Peyer's patch (tissue), 4 donors: Measurements from ENCODE around the gene HS2ST1. TPM values are rescaled to one million over a fixed set of nuclear protein-coding genes. Genes with fewer than 3 reads are reported as not detected.
"Not testable (repeated sequence)": the region's sequence is repeated elsewhere in the genome, so short reads cannot be mapped to it uniquely, and the experiment has no call there.

ENCODE experiments used
- DNase-seq, 3 donors: peaks; one replicate each; pipeline ENCODE4 v3.0.0-alpha.2; 2017 to 2019
- H3K27ac ChIP-seq, 4 donors: fragments of 200-600 bp; sonication (generic); one replicate each; pipeline ENCODE4 v1.5.1; 2016 to 2019
- H3K27me3 ChIP-seq, 2 donors: fragments of 200-600 bp; sonication (generic); one replicate each; pipeline ENCODE4 v1.5.1; 2019
- H3K36me3 ChIP-seq, 3 donors: fragments of 200-600 bp; sonication (generic); one replicate each; pipeline ENCODE4 v1.5.1; 2016 to 2019
- H3K4me1 ChIP-seq, 4 donors: fragments of 200-600 bp; sonication (generic); one replicate each; pipeline ENCODE4 v1.5.1; 2016 to 2019
- H3K4me3 ChIP-seq, 4 donors: fragments of 200-600 bp; sonication (generic); 1 replicate in 3 of 4; 2 replicates in 1 of 4; pipeline ENCODE4 v1.5.1; 2016 to 2019; ENCODE audit warnings: mild to moderate bottlenecking in 1 of 4
- H3K9me3 ChIP-seq, 4 donors: fragments of 200-600 bp; sonication (generic); one replicate each; pipeline ENCODE4 v1.5.1; 2016 to 2019; ENCODE audit warnings: mild to moderate bottlenecking in 1 of 4
- POLR2A ChIP-seq, 2 donors: fragments of 450-650 bp; IDR thresholded peaks; one replicate each; pipeline ENCODE4 v1.5.1; 2017; ENCODE audit warnings: antibody characterized with exemption in 2 of 2, mild to moderate bottlenecking in 2 of 2, moderate library complexity in 2 of 2
- total RNA-seq, 4 donors: library from RNA; depleted of rRNA; stranded (reverse); fragments of >200 nt; gene quantifications; one replicate each; pipeline ENCODE4 v1.1.0, GENCODE V29; 2016
- TF ChIP-seq, protein P1 (sequence below), 6 experiments: fragments of 450-650 bp in 4 of 6; fragments of 200-600 bp in 2 of 6; sonication (generic) in 1 of 6; IDR thresholded peaks; one replicate each; pipeline ENCODE4 v1.5.1; 2017 to 2019; ENCODE audit warnings: antibody characterized with exemption in 6 of 6, mild to moderate bottlenecking in 3 of 6, moderate library complexity in 1 of 6

Gene HS2ST1
- total RNA-seq, 4 donors from 2014 or later: 9.1 to 14.9 (median 10.3) TPM

DNA sequence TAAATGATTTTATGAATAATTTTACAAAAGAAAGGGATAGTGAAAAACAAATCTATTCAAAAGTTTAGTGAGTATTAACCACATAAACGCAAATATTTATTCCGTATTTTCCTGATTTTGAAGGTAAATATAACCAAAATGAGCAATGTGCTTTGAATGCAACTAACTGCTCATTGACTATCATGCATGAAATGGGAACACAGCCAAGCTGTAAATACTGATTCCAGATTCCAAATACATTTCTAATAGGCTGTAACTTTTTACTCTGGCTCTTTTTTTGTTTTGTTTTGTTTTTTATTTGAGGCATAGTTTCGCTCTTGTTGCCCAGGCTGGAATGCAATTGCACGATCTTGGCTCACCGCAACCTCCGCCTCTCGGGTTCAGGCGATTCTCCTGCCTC is 42.3 kb upstream of the HS2ST1 start:
- no peak for DNase-seq
- no peak overlapping the region for H3K4me3 ChIP-seq
- H3K27me3 ChIP-seq: no peaks in the 10 kb centered on the region
- no peaks in the 10 kb centered on the region for H3K4me1 ChIP-seq
- no peaks in the 10 kb centered on the region for H3K9me3 ChIP-seq
- peaks cover 0 to 16% (median 0%) of the 10 kb centered on the region in 3 donors for H3K36me3 ChIP-seq
- TF ChIP-seq, protein P1, sequence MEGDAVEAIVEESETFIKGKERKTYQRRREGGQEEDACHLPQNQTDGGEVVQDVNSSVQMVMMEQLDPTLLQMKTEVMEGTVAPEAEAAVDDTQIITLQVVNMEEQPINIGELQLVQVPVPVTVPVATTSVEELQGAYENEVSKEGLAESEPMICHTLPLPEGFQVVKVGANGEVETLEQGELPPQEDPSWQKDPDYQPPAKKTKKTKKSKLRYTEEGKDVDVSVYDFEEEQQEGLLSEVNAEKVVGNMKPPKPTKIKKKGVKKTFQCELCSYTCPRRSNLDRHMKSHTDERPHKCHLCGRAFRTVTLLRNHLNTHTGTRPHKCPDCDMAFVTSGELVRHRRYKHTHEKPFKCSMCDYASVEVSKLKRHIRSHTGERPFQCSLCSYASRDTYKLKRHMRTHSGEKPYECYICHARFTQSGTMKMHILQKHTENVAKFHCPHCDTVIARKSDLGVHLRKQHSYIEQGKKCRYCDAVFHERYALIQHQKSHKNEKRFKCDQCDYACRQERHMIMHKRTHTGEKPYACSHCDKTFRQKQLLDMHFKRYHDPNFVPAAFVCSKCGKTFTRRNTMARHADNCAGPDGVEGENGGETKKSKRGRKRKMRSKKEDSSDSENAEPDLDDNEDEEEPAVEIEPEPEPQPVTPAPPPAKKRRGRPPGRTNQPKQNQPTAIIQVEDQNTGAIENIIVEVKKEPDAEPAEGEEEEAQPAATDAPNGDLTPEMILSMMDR (IDR thresholded peaks at IDR 0.05): no peak
- H3K27ac ChIP-seq: no peak overlapping the region

DNA sequence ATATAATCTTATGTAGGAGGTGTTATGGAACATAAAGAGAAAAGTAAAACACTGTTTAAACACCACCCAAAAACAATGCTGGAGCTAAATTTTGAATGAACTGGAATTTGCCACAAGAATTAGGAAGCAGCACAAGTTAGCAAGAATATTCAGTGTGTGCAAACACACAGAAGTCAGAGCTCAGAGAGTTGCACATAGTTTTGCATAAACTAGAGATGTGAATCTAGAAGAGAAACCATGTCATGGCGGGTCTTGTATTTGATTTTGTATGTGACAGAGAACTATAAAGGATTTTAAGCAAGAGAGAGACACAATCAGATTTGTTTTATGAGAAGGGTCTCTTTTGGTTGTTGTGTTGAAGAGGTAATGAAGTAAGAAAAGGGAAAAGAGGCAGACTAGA is 38.7 kb upstream of the HS2ST1 start:
- no peak for DNase-seq
- H3K9me3 ChIP-seq: no peaks in the 10 kb centered on the region
- no peak overlapping the region for H3K4me3 ChIP-seq
- H3K27me3 ChIP-seq: no peaks in the 10 kb centered on the region
- H3K36me3 ChIP-seq: peaks cover 0 to 39% (median 0%) of the 10 kb centered on the region in 3 donors
- H3K27ac ChIP-seq: no peak overlapping the region
- H3K4me1 ChIP-seq: no peaks in the 10 kb centered on the region
- no peak for TF ChIP-seq POLR2A (IDR thresholded peaks at IDR 0.05)
- TF ChIP-seq, protein P1 (IDR thresholded peaks at IDR 0.05): no peak

DNA sequence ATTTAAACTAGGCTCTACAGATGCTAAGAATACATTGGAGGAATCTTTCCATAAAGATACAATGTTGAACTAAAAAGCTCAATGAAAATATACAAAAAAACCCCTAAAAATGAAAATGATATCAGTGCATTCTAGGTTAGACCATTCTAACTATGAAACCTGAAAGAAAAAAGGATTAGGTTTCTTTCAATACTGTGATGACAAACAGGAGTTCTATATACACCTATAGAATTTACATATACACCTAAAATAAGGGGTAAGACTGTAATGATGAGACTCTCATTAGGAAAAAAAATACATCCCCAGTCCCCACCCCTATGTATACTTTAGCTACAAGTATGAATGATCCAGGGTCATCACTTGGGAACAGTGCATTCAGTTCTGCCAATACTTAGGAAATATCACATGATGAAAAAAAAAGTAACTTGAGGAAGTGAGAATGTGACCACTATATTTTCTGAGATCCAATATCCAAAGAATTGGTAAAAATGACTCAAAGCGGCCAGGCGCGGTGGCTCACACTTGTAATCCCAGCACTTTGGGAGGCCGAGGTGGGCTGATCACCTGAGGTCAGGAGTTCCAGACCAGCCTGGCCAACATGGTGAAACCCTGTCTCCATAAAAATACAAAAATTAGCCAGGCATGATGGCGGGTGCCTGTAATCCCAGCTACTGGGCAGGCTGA is 26.8 kb upstream of the HS2ST1 start:
- H3K9me3 ChIP-seq: no peaks in the 10 kb centered on the region
- no peaks in the 10 kb centered on the region for H3K27me3 ChIP-seq
- no peaks in the 10 kb centered on the region for H3K4me1 ChIP-seq
- TF ChIP-seq, protein P1 (IDR thresholded peaks at IDR 0.05): no peak
- TF ChIP-seq POLR2A (IDR thresholded peaks at IDR 0.05): no peak
- DNase-seq: no peak
- H3K36me3 ChIP-seq: no peaks in the 10 kb centered on the region
- H3K4me3 ChIP-seq: no peak overlapping the region
- no peak overlapping the region for H3K27ac ChIP-seq

DNA sequence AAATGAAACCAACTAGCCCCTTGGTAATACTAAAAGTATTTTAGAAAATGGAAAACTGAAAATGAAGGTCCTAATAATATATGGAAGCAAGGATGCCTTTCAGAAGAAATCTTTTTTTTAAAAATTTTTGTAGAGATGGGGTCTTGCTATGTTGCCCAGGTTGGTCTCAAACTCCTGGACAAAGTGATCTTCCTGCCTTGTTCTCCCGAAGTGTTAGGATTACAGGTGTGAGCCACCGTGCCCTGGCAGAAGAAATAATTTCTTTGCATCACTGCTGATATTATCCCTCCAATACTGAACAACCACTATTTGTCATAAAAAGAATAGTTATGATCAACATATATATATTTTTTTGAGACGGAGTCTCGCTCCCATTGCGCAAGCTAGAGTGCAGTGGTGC is 26.1 kb upstream of the HS2ST1 start:
- Histone ChIP-seq H3K9me3 (no peaks in the 10 kb centered on the region), H3K27ac (no peak overlapping the region), H3K4me1 (no peaks in the 10 kb centered on the region), H3K4me3 (no peak overlapping the region), H3K36me3 (no peaks in the 10 kb centered on the region), H3K27me3 (no peaks in the 10 kb centered on the region)
- DNase-seq: no peak
- TF ChIP-seq, protein P1 (IDR thresholded peaks at IDR 0.05): no peak
- TF ChIP-seq POLR2A (IDR thresholded peaks at IDR 0.05): no peak

DNA sequence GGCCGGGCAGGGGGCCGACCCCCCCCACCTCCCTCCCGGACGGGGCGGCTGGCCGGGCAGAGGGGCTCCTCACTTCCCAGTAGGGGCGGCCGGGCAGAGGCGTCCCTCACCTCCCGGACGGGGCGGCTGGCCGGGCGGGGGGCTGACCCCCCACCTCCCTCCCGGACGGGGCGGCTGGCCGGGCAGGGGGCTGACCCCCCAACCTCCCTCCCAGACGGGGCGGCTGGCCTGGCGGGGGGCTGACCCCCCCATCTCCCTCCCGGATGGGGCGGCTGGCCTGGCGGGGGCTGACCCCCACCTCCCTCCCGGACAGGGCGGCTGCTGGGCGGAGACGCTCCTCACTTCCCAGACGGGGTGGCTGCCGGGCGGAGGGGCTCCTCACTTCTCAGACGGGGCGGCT is 15.0 kb upstream of the HS2ST1 start:
- H3K36me3 ChIP-seq: peaks cover 0 to 26% (median 0%) of the 10 kb centered on the region in 3 donors
- H3K27me3 ChIP-seq, H3K9me3 ChIP-seq, H3K4me1 ChIP-seq, H3K4me3 ChIP-seq, H3K27ac ChIP-seq, DNase-seq: not testable (repeated sequence)

DNA sequence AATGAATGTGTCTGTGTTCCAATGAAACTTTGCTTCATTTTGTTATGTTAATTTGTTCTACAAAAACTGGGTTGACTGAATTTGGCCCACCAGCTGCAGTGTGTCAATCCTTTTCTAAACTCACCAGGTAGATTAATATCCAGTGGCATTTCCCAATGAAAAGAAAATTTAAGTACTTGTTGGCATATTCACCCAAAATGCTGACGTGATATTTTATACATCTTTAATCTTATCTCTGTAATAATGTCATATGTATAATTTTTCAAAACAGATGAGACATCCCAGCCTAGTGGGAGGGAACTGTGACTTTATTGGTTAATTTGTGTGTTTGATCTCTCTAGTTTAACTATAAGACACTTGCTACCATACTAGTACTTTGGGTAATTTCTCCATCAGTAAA is 8.6 kb upstream of the HS2ST1 start:
- H3K4me1 ChIP-seq: no peaks in the 10 kb centered on the region
- no peak for DNase-seq
- H3K9me3 ChIP-seq: no peaks in the 10 kb centered on the region
- H3K36me3 ChIP-seq: peaks cover 0 to 17% (median 0%) of the 10 kb centered on the region in 3 donors
- no peak overlapping the region for H3K4me3 ChIP-seq
- H3K27ac ChIP-seq: no peak overlapping the region
- H3K27me3 ChIP-seq: no peaks in the 10 kb centered on the region
- TF ChIP-seq, protein P1 (IDR thresholded peaks at IDR 0.05): no peak
- no peak for TF ChIP-seq POLR2A (IDR thresholded peaks at IDR 0.05)
